ENCODE measurements around the gene AKR1C4.
"Not testable (repeated sequence)": the region's sequence is repeated elsewhere in the genome, so short reads cannot be mapped to it uniquely, and the experiment has no call there.

AKR1C4 gene

GRCh38 chr10:5209776-5210175 is 13.1 kb downstream of the AKR1C4 start:
- DNase-seq, result not testable (repeated sequence)

- not testable (repeated sequence) for DNase-seq
These were observed 13.6 kb downstream of the AKR1C4 start for GRCh38 chr10:5210261-5210660.

- DNase-seq, result no peak
These were observed 15.3 kb downstream of the AKR1C4 start for GRCh38 chr10:5211696-5212536.

GRCh38 chr10:5216801-5217200 is 20.2 kb downstream of the AKR1C4 start:
- no peak for DNase-seq

DNA sequence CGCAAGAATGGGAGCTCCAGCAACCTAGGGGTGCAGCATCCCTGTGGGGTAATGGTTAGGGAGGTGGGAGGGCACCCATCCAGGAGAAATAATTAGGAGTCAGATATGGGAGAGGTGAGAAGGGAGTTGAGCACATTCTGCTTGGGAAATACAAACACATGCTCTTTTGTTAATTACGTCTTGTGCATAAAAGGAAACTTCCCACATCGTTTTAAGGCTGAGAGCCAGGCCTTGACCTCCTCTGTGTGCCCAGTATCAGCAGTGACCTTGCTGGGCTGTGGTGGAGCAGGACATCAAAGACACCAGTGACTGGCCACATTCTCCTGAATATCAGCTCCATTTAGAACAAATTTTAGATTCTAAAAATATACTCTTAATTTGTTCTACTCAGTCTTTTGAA is 22.6 kb downstream of the AKR1C4 start:
- DNase-seq, result no peak

GRCh38 chr10:5222942-5223341 is 26.3 kb downstream of the AKR1C4 start:
- not testable (repeated sequence) for DNase-seq

DNA sequence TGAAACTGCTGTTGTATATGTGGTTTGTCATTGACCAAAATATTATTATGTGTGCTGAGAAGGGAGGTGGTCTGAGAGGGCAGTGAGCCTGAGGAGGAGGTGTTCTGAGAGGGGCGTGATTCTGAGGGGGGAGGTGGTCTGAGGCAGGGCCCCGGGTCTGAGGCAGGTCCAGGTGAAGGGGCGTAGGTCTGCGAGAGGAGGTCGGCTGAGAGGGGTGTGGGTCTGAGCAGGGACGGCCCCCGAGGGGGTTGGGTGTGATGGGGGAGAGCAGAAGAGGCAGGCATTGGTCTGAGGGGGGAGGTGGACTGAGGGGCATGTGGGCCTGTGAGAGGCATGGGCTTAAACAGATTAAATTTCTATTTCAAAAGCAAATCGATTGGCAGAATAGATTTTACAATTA is 32.4 kb downstream of the AKR1C4 start:
- no peak for DNase-seq

- no peak for DNase-seq
These were observed 36.7 kb downstream of the AKR1C4 start for GRCh38 chr10:5233324-5233723.

GRCh38 chr10:5234106-5234860 is 37.6 kb downstream of the AKR1C4 start:
- DNase-seq, result no peak

- DNase-seq, result not testable (repeated sequence)
These were observed 40.9 kb downstream of the AKR1C4 start for GRCh38 chr10:5237541-5237940.

- DNase-seq, result no peak
These were observed 45.9 kb downstream of the AKR1C4 start for GRCh38 chr10:5242585-5242984.

- no peak for DNase-seq
These were observed 46.9 kb downstream of the AKR1C4 start for GRCh38 chr10:5243521-5243987.

- DNase-seq, result no peak
These were observed 55.8 kb downstream of the AKR1C4 start for GRCh38 chr10:5252177-5253037.

GRCh38 chr10:5254488-5254887 is 57.9 kb downstream of the AKR1C4 start:
- no peak for DNase-seq

GRCh38 chr10:5257768-5258167 is 61.1 kb downstream of the AKR1C4 start:
- not testable (repeated sequence) for DNase-seq

DNA sequence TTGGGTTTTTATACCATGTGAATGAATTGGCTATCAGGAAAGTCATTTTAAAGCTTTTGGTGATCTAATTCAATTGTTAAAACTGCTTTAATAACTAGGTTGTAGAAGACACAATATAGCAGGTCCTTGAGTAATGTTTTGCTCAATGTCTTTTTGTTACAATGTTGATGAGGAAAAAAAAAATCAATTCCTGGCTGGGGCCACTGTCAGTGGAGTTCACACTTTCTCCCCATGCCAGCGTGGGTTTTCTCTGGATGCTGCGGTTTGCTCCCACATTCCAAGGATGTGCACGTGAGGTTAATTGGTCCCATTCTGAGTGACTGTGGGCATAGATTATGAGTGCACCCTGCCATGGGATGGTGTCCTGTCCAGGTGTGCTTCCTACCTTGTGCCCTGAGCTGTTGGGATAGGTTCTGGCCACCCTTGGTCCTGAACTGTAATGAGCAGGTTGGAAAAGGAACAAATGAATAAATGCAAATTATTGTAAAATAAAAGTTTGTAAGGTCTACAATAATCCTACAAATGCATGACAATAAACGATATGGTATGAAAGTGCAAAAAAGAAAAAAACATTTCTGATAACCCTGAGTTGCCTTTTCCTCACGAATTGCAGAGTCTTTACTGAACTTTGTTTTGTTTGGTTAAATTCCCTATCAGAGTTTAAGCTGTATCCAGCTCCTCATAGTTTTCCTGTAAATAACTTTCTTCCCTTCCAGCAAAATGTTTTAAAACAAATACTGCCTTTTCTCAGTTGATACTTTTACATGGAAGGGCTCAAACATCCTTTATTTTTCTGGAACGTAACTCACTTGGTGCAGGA is 62.7 kb downstream of the AKR1C4 start:
- DNase-seq, result no peak

- DNase-seq, result no peak
These were observed 63.4 kb downstream of the AKR1C4 start for GRCh38 chr10:5259952-5260578.

DNA sequence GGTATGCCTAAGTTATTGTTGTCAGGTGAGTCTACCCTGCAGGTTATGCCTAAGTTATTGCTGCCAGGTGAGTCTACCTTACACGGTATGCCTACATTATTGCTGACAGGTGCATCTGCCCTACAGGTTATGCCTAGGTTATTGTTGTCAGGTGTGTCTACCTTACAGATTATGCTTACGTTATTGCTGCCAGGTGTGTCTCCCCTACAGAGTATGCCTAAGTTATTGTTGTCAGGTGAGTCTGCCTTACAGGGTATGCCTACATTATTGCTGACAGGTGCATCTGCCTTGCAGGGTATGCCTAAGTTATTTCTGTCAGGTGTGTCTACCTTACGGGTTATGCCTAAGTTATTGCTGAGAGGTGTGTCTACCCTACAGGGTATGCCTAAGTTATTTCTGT is 64.2 kb downstream of the AKR1C4 start:
- DNase-seq, result no peak

- no peak for DNase-seq
These were observed 68.5 kb downstream of the AKR1C4 start for GRCh38 chr10:5265139-5265538.

GRCh38 chr10:5266351-5266750 is 69.7 kb downstream of the AKR1C4 start:
- DNase-seq, result no peak

- no peak for DNase-seq
These were observed 70.2 kb downstream of the AKR1C4 start for GRCh38 chr10:5266804-5267203.

DNA sequence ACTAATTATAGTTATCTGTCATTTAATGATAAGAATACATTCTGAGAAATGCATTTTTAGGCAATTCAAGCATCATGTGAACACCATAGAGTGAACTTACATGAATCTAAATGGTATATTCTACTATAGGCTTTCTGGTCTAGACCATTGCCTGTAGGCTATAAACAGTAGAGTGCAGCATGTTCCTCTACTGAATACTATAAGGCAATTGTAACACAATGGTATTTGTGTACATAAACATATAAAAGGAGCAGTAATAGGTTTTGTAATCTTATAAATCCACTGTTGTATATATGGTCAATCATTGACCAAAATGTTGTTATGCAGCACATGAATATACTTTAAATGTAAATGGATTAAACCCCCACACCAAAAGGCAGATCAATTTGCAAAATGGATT is 71.6 kb downstream of the AKR1C4 start:
- no peak for DNase-seq

Data from stimulated activated naive CD4-positive, alpha-beta T cell treated with Interleukin-2 at 50 U/mL for 16 hours (primary cell).